GM18951 (cell line): ENCODE measurements around the gene CYP46A1.

Experiments used
- POLR2A ChIP-seq: IDR thresholded peaks from 4 replicates; pipeline ENCODE4 v1.6.1; 2011; ENCODE audit warnings: mild to moderate bottlenecking; ENCODE audit not compliant: insufficient read length, insufficient read depth; ENCODE audit errors: extremely low read depth
- in situ Hi-C: fragments of 300-500 bp; cut with MboI; formaldehyde crosslinking; loops from one replicate; pipeline ENCODE4 v1.12.0; 2022; ENCODE audit warnings: low sequenced_read_pairs, mixed read lengths, inconsistent platforms; ENCODE audit not compliant: unreplicated experiment

CYP46A1 gene

DNA sequence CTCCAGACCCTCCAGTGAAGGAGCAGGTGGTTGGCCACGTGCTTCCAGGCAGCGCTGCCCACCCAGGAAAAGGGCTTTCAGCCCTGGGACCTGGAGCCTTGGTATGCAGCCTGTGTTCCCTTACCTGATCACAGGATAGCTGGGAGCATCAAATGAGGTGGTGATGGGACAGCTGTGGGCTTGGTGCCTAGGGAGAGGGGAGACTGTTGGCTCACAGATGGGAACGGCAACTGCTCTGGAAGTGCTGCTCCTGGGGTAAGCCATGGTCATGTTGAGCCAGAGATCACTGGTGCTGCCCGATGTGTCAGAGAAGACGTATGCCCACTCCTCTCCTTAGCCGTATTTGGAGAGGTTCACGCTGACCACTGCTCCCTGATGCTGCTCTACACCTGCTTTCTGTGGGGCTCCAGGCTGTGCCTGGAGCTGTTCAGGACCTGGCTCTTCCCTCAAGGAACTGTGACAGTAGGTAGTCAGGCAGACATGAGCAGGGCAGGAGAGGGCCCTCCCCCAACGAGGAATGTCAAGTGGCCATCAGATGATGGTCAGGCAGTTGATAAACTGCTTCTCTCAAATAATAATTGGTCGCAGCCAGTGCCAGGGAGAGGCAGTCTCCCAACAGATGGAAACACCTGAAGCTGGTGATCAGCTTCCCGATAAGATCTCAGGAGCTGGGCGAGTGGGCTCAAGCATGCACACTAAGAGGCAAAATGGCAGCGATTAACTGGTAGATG, 2.8 kb upstream of the CYP46A1 start:
- in situ Hi-C loops: no loop called here
- no peak for TF ChIP-seq POLR2A

DNA sequence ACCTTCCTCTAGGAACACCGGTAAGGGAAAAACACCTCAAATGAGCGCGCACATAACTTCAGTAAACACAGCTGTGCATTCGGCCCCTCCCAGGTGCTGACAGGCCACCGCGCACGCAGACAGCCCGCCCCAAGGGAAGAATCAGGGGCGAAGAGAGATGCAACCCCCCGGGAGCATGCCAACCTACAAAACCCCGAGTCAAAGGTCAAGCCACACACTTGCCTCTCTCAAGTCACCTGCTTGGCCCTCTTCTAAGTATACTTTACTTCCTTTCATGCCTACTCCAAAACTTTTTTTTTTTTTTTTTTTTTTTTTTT, 2.3 kb upstream of the CYP46A1 start:
- in situ Hi-C loops: no loop called here
- no peak for TF ChIP-seq POLR2A

DNA sequence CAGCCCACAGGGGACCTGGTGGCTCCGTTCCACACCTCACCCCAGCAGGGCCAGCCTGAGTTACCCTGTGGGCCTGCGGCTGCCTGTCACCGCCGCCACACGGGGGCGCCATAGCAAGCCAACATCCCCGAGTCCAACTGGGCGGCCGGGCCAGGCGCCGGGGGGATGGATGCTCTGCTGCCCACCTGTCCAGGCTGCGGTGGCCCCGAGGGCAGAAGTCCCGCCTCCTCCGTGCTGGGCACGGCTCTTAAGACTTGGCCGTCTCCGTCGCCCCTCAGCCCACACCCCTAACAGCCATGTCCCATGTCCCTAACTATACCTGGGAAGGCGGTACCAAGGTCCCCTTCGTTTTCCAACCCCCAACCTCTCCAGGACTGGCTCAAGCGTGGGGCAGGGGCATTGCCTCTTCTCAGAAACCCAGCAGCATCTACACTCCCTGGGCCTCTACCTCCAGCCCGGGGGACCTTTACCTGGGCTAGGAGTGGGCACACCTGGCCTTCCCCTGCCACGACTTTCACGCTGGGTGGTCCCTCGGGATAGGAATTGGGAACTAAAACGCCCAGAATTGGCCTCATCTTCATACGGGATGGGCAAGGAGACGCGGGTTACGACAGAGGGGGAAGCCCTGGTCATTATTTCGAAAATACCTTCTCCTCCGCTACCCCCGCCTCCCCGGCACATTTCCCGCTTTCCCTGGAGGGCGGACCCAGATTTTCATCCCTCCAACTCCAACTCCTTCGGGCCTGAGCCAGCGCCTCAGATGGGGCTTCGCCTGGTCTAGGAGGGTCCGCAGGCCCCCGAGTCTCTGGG, 1.1 kb upstream of the CYP46A1 start:
- peak; percentile 29 for TF ChIP-seq POLR2A
- in situ Hi-C loops: no loop called here

DNA sequence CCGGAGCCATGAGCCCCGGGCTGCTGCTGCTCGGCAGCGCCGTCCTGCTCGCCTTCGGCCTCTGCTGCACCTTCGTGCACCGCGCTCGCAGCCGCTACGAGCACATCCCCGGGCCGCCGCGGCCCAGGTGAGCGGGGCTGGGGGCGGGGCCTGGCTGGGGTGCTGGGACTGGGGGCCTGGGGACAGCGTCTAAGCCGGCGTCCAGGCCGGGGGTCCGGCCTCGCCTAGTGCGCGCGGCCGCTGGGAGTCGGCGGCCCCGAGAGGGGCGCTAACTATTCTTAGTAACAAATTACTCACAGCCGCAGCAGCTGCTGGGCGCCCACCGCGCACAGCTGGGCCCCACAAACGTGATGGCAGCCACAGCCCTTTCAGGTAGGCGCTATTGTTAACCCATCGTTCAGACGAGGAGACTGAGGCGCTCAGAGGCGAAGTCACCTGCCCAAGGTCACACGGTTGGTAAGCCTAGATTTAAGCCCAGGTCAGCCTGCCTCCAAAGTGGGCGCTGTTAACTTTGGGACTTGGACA, 374 bp downstream of the CYP46A1 start:
- no peak for TF ChIP-seq POLR2A
- in situ Hi-C loops: no loop called here

DNA sequence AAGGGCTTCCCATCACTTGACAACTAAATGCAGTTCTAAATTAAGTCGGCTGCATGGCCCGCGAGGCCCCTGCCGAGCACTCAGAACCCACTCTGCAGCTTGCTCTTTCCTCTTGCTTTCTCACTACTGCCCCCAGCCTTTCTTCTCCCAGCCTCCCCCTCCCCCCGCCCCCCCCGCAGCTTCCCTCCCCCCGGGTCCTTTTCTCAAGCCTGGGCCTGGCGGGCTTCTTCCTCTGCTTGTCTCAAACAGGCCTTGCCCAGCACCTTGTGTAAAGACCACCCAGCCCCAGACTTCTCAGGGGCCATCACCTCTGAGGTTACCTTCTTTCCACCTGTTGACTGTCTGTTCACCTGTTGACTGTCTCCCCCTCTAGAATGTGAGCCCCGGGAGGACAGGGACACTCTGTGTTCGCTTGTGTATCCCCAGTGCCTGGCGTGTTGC, 1.1 kb downstream of the CYP46A1 start:
- TF ChIP-seq POLR2A: no peak
- in situ Hi-C loops: no loop called here

DNA sequence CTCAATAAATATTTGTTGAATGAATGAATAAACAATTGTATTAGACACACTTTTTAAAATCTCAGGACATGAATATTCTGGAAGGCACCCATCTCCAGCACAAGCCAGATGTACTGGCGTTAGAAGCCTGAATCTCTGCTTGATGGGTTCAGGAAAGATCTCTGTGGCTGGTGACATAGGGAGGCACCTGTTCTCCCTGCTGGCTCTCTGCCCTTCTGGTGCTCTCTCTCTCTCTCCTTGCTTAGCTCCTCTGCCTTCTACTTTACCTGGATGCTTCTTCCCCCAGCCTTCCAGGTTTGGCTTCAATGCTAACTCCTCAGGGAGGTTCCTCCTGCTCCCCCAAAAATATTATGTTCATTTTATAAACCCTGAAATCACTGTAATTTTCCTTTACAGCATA, 1.5 kb downstream of the CYP46A1 start:
- in situ Hi-C loops: no loop called here
- TF ChIP-seq POLR2A: no peak

DNA sequence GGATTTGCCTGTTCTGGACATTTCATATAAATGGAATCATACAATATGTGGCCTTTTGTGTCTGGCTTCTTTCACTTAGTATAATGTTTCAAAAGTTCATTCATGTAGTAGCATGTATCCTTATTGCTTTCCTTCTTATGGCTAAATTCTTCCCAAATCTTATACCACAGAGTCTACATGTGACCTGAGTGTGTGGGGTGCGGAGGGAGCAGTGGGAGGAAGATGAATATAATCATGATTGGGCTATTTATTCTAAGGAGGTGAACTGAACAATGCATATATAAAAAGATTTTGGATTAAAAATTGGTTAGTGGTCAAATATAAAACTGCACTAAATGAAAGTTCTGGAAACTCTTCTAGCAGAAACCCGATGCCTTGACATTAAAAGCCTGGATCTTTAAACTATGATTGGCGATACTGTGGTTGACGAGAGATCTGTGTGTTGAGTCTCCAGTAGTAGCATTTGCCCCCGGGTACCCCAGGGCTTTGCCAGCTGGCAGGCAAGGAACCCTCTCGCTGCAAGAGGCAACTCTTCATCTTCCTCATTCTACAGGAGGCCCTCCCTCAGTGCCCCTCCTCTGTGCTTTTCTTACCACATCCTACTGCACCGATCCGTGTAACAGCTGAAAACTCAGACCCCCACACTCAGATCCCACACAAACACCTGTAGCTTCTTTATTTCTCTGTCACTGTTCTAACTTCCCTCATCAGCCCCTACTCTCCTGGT, 2.6 kb downstream of the CYP46A1 start:
- in situ Hi-C loops: no loop called here
- no peak for TF ChIP-seq POLR2A

DNA sequence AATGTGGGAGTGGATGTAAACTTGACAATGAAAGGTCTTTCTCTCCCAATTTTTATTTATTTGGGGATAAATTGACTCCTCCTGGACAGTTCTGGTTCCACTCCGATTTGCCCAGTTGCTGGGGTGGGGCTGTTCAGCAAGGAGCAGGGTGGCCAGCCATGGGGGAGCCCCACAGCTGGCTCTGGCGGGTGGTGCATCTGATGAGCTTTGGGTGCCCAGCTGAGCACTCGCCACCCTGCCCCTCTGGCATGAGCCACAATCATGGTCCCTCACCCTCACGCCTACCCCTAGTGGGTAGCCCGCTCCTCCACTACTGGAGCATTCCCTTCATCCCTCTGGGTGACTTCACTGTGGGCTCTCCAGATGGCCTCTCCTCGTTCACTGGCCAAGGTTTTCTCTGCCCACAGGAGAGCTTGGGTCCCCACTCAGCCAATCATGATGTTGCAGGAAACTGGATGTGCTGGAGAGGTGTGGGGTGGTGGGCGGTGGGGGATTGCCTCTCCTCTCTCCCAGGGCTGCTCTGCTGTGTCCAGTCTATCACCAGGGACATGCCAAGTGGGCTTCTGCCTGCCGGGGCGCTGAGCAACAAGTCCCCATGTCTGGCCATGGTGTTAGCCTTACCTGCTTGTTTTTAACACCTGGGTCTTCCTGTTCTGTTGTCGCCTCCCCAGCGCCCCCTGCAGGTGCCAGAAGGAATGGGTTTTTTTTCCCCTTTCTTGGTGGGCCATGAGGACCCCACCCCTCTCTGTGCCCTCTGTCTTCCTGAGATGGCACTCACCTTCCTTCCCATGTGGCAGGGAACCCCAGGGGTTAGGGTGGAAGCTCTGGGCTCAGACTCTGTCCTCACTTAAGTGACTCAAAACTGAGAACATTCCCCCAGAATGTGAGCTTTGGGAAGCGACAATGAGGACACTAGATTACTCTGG, 3.4 kb downstream of the CYP46A1 start:
- no peak for TF ChIP-seq POLR2A
- in situ Hi-C loops: no loop called here

DNA sequence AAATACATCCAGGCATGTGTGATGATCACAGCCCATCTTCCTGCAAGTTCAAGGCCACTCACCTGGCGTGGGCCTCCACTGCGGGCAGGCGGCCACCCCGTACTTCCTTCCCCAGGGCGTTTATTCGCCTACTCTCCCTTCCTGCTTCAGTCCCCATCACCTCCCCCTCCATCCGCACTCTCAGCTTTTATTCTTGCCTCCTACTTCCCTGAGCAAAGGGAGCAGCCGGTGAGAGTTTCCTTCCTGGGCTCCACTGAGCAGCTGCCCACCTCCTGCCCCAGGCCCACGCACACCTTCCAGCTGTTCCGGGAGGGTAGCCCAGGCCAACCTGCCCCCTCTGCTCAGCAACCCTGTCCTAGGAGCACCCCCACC, 4.1 kb downstream of the CYP46A1 start:
- in situ Hi-C loops: no loop called here
- no peak for TF ChIP-seq POLR2A

DNA sequence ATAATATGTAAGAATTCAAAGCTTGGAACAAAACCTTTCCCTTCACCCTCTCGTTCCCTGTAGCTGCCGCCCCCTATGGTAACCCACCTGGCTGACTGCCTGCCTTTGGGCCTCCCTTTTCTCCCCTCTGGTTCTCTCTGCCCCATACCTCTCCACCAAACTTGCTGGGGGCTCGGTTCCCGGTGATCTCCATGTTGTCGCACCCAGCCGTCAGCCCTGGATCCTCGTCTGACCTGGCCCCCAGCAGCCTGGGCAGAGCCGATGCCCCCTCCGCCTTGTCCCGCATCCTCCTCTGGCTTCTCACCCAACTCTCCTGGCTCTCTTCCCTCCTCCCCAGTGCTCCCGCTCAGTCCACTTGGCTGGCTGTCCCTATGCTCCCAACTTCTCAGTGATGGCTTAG, 4.5 kb downstream of the CYP46A1 start:
- in situ Hi-C loops: no loop called here
- no peak for TF ChIP-seq POLR2A

DNA sequence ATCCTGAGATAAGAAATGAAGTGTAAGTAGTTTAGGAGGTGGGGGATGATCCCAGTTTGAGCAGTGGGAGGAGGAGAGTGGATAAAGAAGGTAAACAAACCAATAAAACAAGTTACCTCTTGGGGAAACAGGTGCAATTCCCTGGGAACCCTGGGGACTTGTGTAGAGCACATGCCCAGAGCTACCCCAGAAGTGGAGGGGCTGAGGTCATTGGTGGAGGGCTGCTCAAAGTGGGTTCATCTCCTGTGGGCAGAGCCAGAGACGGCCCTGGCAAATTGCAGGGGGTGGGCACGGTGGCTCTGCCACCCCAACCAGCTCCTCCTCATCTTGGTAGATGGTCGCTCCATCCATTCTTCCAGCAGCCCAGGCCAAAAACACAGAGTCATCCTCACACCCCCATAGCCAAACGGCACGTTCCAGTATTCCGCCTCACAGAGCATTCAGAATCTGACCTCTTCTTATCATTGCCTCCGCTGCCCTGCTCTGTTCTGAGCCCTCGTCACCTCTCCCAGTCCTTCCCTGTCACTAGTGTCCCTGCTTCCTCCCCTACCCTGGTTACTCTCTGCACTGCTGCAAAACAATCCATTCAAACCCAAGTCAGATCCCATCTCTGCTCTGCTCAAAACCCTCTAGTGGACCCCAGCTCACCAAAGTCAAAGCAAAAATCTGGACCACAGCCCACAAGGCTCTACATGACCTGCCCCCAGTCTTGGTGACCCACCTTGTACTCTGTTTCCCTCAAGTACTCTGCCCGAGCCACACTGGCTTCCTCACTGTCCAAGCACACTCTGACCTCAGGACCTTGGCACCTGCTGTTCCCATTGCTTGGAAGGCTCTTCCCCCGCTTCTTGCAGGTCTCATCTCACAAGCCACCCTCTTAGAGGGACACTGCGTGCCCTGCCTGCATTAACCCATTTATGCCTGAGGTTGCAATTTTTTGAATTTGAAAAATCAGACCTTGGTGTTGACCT, 5.5 kb downstream of the CYP46A1 start:
- no peak for TF ChIP-seq POLR2A
- in situ Hi-C loops: no loop called here
